Measurements from ENCODE around the gene RBM3. TPM values are rescaled to one million over a fixed set of nuclear protein-coding genes. Genes with fewer than 3 reads are reported as not detected.
"Not testable (repeated sequence)": the region's sequence is repeated elsewhere in the genome, so short reads cannot be mapped to it uniquely, and the experiment has no call there.

The RBM3 gene
- total and polyA plus RNA-seq, 12 donors: 52.9 to 284 (median 155) TPM

GRCh38 chrX:48548871-48549270 is 25.4 kb upstream of the RBM3 start:
- Histone ChIP-seq H3K27ac (peak overlapping the region in 1 of 5 donors; percentile 63), H3K4me3 (no peak overlapping the region), H3K9me3 (replicated peaks in 1 of 3) (no peaks in the 10 kb centered on the region), H3K36me3 (replicated peaks in 1 of 2) (peaks cover 0 to 4% of the 10 kb centered on the region in 2 donors), H3K27me3 (no peaks in the 10 kb centered on the region), H3K4me1 (replicated peaks in 1 of 2) (peaks cover 0 to 6% of the 10 kb centered on the region in 2 donors)
- 41 to 65% (median 59%) methylated on average over 3 of the region's 3 CpGs for WGBS, 4 donors
- no peak for TF ChIP-seq CTCF (IDR thresholded peaks at IDR 0.05)
- no peak for TF ChIP-seq POLR2A (IDR thresholded peaks at IDR 0.05)
- intact Hi-C loops (cut with DNase I): no loop called here
- DNase-seq: peak in 6 of 7 donors; percentile 42 to 78 (median 60)

- H3K9me3 ChIP-seq (replicated peaks in 1 of 3); H3K27me3 ChIP-seq; intact Hi-C loops (cut with DNase I); H3K4me3 ChIP-seq; H3K4me1 ChIP-seq (replicated peaks in 1 of 2): not testable (repeated sequence)
- DNase-seq: peak in 1 of 7 donors; percentile 35
- WGBS, 4 donors: 33 to 64% (median 45%) methylated on average over 3 to 9 of the region's 9 CpGs
- Histone ChIP-seq H3K36me3 (replicated peaks in 1 of 2) (peaks cover 0 to 20% of the 10 kb centered on the region in 2 donors), H3K27ac (peak overlapping the region in 3 of 5 donors; percentile 17 to 58 (median 43))
Measured at GRCh38 chrX:48555731-48556325, 18.5 kb upstream of the RBM3 start.

- DNase-seq: peak in 3 of 7 donors; percentile 37 to 61 (median 57)
- H3K27ac ChIP-seq: peak overlapping the region in 1 of 5 donors; percentile 49
- peaks cover 0 to 29% of the 10 kb centered on the region in 2 donors for H3K36me3 ChIP-seq (replicated peaks in 1 of 2)
- no peaks in the 10 kb centered on the region for H3K9me3 ChIP-seq (replicated peaks in 1 of 3)
- TF ChIP-seq CTCF (IDR thresholded peaks at IDR 0.05) (peak in 2 of 6 experiments; percentile 9 to 13), POLR2A (IDR thresholded peaks at IDR 0.05) (no peak)
- no peak overlapping the region for H3K4me3 ChIP-seq
- intact Hi-C loops (cut with DNase I): no loop called here
- no peaks in the 10 kb centered on the region for H3K27me3 ChIP-seq
- H3K4me1 ChIP-seq (replicated peaks in 1 of 2): peaks cover 0 to 7% of the 10 kb centered on the region in 2 donors
- 20 to 71% (median 53%) methylated on average over 4 of the region's 4 CpGs for WGBS, 4 donors
Measured at GRCh38 chrX:48558271-48558670, 16.0 kb upstream of the RBM3 start.

- DNase-seq: no peak
- Histone ChIP-seq H3K36me3 (replicated peaks in 1 of 2) (peaks cover 0 to 29% of the 10 kb centered on the region in 2 donors), H3K27me3 (no peaks in the 10 kb centered on the region), H3K27ac (no peak overlapping the region), H3K4me1 (replicated peaks in 1 of 2) (peaks cover 0 to 7% of the 10 kb centered on the region in 2 donors), H3K4me3 (no peak overlapping the region), H3K9me3 (replicated peaks in 1 of 3) (no peaks in the 10 kb centered on the region)
- intact Hi-C loops (cut with DNase I): no loop called here
- TF ChIP-seq CTCF (IDR thresholded peaks at IDR 0.05) (no peak), POLR2A (IDR thresholded peaks at IDR 0.05) (no peak)
- 91 to 95% (median 93%) methylated on average over 17 to 24 of the region's 24 CpGs; no CpG with 5 or more reads in 1 of the 4 donors for WGBS, 4 donors
Measured at GRCh38 chrX:48559636-48560035, 14.6 kb upstream of the RBM3 start.

GRCh38 chrX:48560056-48560455 is 14.2 kb upstream of the RBM3 start:
- DNase-seq: no peak
- Histone ChIP-seq H3K4me1 (replicated peaks in 1 of 2) (peaks cover 0 to 7% of the 10 kb centered on the region in 2 donors), H3K4me3 (no peak overlapping the region), H3K36me3 (replicated peaks in 1 of 2) (peaks cover 0 to 29% of the 10 kb centered on the region in 2 donors), H3K27me3 (no peaks in the 10 kb centered on the region), H3K9me3 (replicated peaks in 1 of 3) (no peaks in the 10 kb centered on the region), H3K27ac (no peak overlapping the region)
- 88 to 97% (median 96%) methylated on average over 12 to 14 of the region's 14 CpGs; no CpG with 5 or more reads in 1 of the 4 donors for WGBS, 4 donors
- intact Hi-C loops (cut with DNase I): no loop called here
- TF ChIP-seq CTCF (IDR thresholded peaks at IDR 0.05) (no peak), POLR2A (IDR thresholded peaks at IDR 0.05) (no peak)

All from adrenal gland (tissue), 12 donors.